Measurements from ENCODE around the gene PRPF19. TPM values are rescaled to one million over a fixed set of nuclear protein-coding genes. Genes with fewer than 3 reads are reported as not detected.

Gene PRPF19
- total RNA-seq, 1 experiment from 2014 or later: 160 TPM

GRCh38 chr11:60918939-60919265 lies 12.5 kb upstream of the PRPF19 start:
- no peak overlapping the region for H3K4me3 ChIP-seq
- no peaks in the 10 kb centered on the region for H3K27me3 ChIP-seq (ENCODE audit: insufficient read depth, low read depth)
- ChIA-PET CTCF (no interaction called here), POLR2A (ENCODE audit: unreplicated experiment) (no interaction called here)
- DNase-seq: peak in 1 of 2 experiments; percentile 65
- 0 out of 2 replicates have a peak, but pooled peaks cover 19% of the 10 kb centered on the region for H3K36me3 ChIP-seq (ENCODE audit: low read depth)
- peaks cover 4% of the 10 kb centered on the region; the same call in 1 of the 2 replicates for H4K20me1 ChIP-seq (ENCODE audit: insufficient read depth)
- H3K27ac ChIP-seq: no peak overlapping the region
- peaks cover 34% of the 10 kb centered on the region for H3K4me1 ChIP-seq (replicated peaks; ENCODE audit: insufficient read depth)
- H3K9me2 ChIP-seq (ENCODE audit: insufficient read depth): no peaks in the 10 kb centered on the region
- no peak overlapping the region for H2AFZ ChIP-seq
- no TSS peak for BruUV-seq (replicated peaks)
- H3K79me2 ChIP-seq (ENCODE audit: low read depth): peaks cover 50% of the 10 kb centered on the region
- H3F3A ChIP-seq (ENCODE audit: insufficient read depth, low read depth): peaks cover 22% of the 10 kb centered on the region
- intact Hi-C loops (cut with micrococcal nuclease; ENCODE audit: unreplicated experiment): no loop called here
- no peak for TF ChIP-seq EZH2 (IDR thresholded peaks at IDR 0.05; ENCODE audit: low read depth)
- no peak for TF ChIP-seq CTCF (conservative IDR thresholded peaks at IDR 0.05)
- no peaks in the 10 kb centered on the region for H3K9me3 ChIP-seq (ENCODE audit: insufficient read depth, low read depth)
- H3K4me2 ChIP-seq: no peak overlapping the region

- intact Hi-C loops (cut with micrococcal nuclease; ENCODE audit: unreplicated experiment): no loop called here
- Histone ChIP-seq H4K20me1 (ENCODE audit: insufficient read depth) (peaks cover 4% of the 10 kb centered on the region; the same call in 1 of the 2 replicates), H3K36me3 (ENCODE audit: low read depth) (0 out of 2 replicates have a peak, but pooled peaks cover 19% of the 10 kb centered on the region), H3K27me3 (ENCODE audit: insufficient read depth, low read depth) (no peaks in the 10 kb centered on the region), H3K4me2 (no peak overlapping the region), H2AFZ (no peak overlapping the region), H3F3A (ENCODE audit: insufficient read depth, low read depth) (peaks cover 17% of the 10 kb centered on the region), H3K9me2 (ENCODE audit: insufficient read depth) (no peaks in the 10 kb centered on the region), H3K9me3 (ENCODE audit: insufficient read depth, low read depth) (no peaks in the 10 kb centered on the region), H3K4me1 (replicated peaks; ENCODE audit: insufficient read depth) (peaks cover 30% of the 10 kb centered on the region), H3K79me2 (ENCODE audit: low read depth) (peaks cover 50% of the 10 kb centered on the region), H3K4me3 (no peak overlapping the region), H3K27ac (no peak overlapping the region)
- no peak for TF ChIP-seq EZH2 (IDR thresholded peaks at IDR 0.05; ENCODE audit: low read depth)
- no TSS peak for BruUV-seq (replicated peaks)
- POLR2A ChIA-PET (ENCODE audit: unreplicated experiment): no interaction called here
- no peak for DNase-seq
- CTCF ChIA-PET: no interaction called here
Measured at GRCh38 chr11:60918251-60918938, 12.0 kb upstream of the PRPF19 start.

GRCh38 chr11:60917267-60917666 lies 10.9 kb upstream of the PRPF19 start:
- Histone ChIP-seq H2AFZ (no peak overlapping the region), H3K27ac (no peak overlapping the region), H4K20me1 (ENCODE audit: insufficient read depth) (peaks cover 4% of the 10 kb centered on the region; the same call in 1 of the 2 replicates), H3K9me3 (ENCODE audit: insufficient read depth, low read depth) (no peaks in the 10 kb centered on the region), H3K36me3 (ENCODE audit: low read depth) (0 out of 2 replicates have a peak, but pooled peaks cover 19% of the 10 kb centered on the region), H3K4me2 (no peak overlapping the region), H3F3A (ENCODE audit: insufficient read depth, low read depth) (peaks cover 14% of the 10 kb centered on the region), H3K4me1 (replicated peaks; ENCODE audit: insufficient read depth) (peaks cover 36% of the 10 kb centered on the region), H3K4me3 (no peak overlapping the region), H3K79me2 (ENCODE audit: low read depth) (peaks cover 50% of the 10 kb centered on the region), H3K27me3 (ENCODE audit: insufficient read depth, low read depth) (no peaks in the 10 kb centered on the region), H3K9me2 (ENCODE audit: insufficient read depth) (no peaks in the 10 kb centered on the region)
- TF ChIP-seq CTCF (conservative IDR thresholded peaks at IDR 0.05) (no peak), EZH2 (IDR thresholded peaks at IDR 0.05; ENCODE audit: low read depth) (no peak)
- ChIA-PET POLR2A (ENCODE audit: unreplicated experiment) (no interaction called here), CTCF (no interaction called here)
- DNase-seq: no peak
- BruUV-seq (replicated peaks): no TSS peak
- intact Hi-C loops (cut with micrococcal nuclease; ENCODE audit: unreplicated experiment): no loop called here

Measured in PC-9 (cell line).